HCT116 (cell line): Measurements from ENCODE around the gene TAF4.

Experiments
- CTCF ChIP-seq, 3 experiments: fragments of 200-600 bp in 1 of 3; sonication (generic) in 1 of 3; IDR thresholded peaks in 2 of 3; conservative IDR thresholded peaks in 1 of 3; 2 replicates each; pipeline ENCODE4 v1.5.1; 2012 to 2017; ENCODE audit warnings: low read depth in 2 of 3, low read length in 2 of 3, antibody characterized with exemption in 1 of 3, borderline replicate concordance in 1 of 3, control low read depth in 1 of 3, mild to moderate bottlenecking in 1 of 3, mixed read lengths in 1 of 3, mixed run types in 1 of 3, moderate library complexity in 1 of 3; ENCODE audit not compliant: insufficient read depth in 1 of 3
- EZH2phosphoT487 ChIP-seq: fragments of 200-600 bp; IDR thresholded peaks from 2 replicates; pipeline ENCODE4 v1.6.1; 2018; ENCODE audit warnings: antibody characterized with exemption, borderline replicate concordance
- FOSL1 ChIP-seq: IDR thresholded peaks from 2 replicates; pipeline ENCODE4 v1.6.1; 2012; ENCODE audit warnings: low read depth
- POLR2AphosphoS5 ChIP-seq: IDR thresholded peaks from 2 replicates; pipeline ENCODE4 v1.6.1; 2011; ENCODE audit warnings: mild to moderate bottlenecking, low read depth, low read length, moderate library complexity
- REST ChIP-seq: IDR thresholded peaks from 2 replicates; pipeline ENCODE4 v1.6.1; 2012; ENCODE audit warnings: low read depth
- SRF ChIP-seq: IDR thresholded peaks from 2 replicates; pipeline ENCODE4 v1.6.1; 2012; ENCODE audit warnings: low read depth

GRCh38 chr20:61932199-61932592 is 133.5 kb downstream of the TAF4 start:
- TF ChIP-seq SRF = no peak
- no peak for TF ChIP-seq POLR2AphosphoS5
- no peak for TF ChIP-seq FOSL1
- no peak for TF ChIP-seq CTCF (IDR thresholded peaks at IDR 0.05 in 2 of 3, conservative IDR thresholded peaks at IDR 0.05 in 1 of 3; ENCODE audit: borderline replicate concordance in 1 of 3, insufficient read depth in 1 of 3, low read depth in 2 of 3, low read length in 2 of 3)
- TF ChIP-seq EZH2phosphoT487 = no peak
- TF ChIP-seq REST = no peak
